Neural progenitor cell (in vitro differentiated cells): ENCODE data around the gene ERMARD. TPM values are rescaled to one million over a fixed set of nuclear protein-coding genes. Genes with fewer than 3 reads are reported as not detected.

Experiments used
- DNase-seq: peaks from one replicate; pipeline ENCODE4 v3.0.0-alpha.2; 2016; ENCODE audit warnings: low spot score
- H2AFZ ChIP-seq: fragments of 200-600 bp; sonication (generic); replicated peaks from 2 replicates; pipeline ENCODE4 v1.6.1; 2016; ENCODE audit warnings: antibody characterized with exemption
- H3F3A ChIP-seq: fragments of 200-600 bp; sonication (generic); 2 replicates; pipeline ENCODE4 v1.6.1; 2016; ENCODE audit warnings: antibody characterized with exemption, low read depth
- H3K27ac ChIP-seq: fragments of 200-600 bp; sonication (generic); 2 replicates; pipeline ENCODE4 v1.5.1; 2016; ENCODE audit warnings: mild to moderate bottlenecking
- H3K27me3 ChIP-seq: fragments of 200-600 bp; sonication (generic); 2 replicates; pipeline ENCODE4 v1.6.1; 2016; ENCODE audit warnings: mild to moderate bottlenecking, moderate library complexity
- H3K36me3 ChIP-seq: fragments of 200-600 bp; sonication (generic); 2 replicates; pipeline ENCODE4 v1.5.1; 2016
- H3K4me1 ChIP-seq: fragments of 200-600 bp; sonication (generic); 2 replicates; pipeline ENCODE4 v1.6.1; 2016; ENCODE audit warnings: mixed run types
- H3K4me2 ChIP-seq: fragments of 200-600 bp; sonication (generic); 2 replicates; pipeline ENCODE4 v1.6.1; 2016
- H3K4me3 ChIP-seq: fragments of 200-600 bp; sonication (generic); 2 replicates; pipeline ENCODE4 v1.5.1; 2016
- H3K79me2 ChIP-seq: fragments of 200-600 bp; sonication (generic); 2 replicates; pipeline ENCODE4 v1.6.1; 2016; ENCODE audit warnings: low read depth
- H3K9ac ChIP-seq: fragments of 200-600 bp; sonication (generic); 2 replicates; pipeline ENCODE4 v1.6.1; 2016
- H3K9me3 ChIP-seq: fragments of 200-600 bp; sonication (generic); 2 replicates; pipeline ENCODE4 v1.5.1; 2016; ENCODE audit warnings: low read depth
- H4K20me1 ChIP-seq: fragments of 200-600 bp; sonication (generic); 2 replicates; pipeline ENCODE4 v1.6.1; 2016; ENCODE audit warnings: low read depth
- H3K27ac Mint-ChIP-seq: 3 replicates; pipeline ENCODE4 v1.8.0; 2021; ENCODE audit warnings: mixed read lengths
- H3K27me3 Mint-ChIP-seq: 2 replicates; pipeline ENCODE4 v1.8.0; 2022; ENCODE audit warnings: low read depth, mild to moderate bottlenecking, inconsistent platforms, moderate library complexity, mixed read lengths; ENCODE audit not compliant: insufficient read depth
- H3K36me3 Mint-ChIP-seq: 3 replicates; pipeline ENCODE4 v1.8.0; 2021; ENCODE audit warnings: mixed read lengths
- H3K4me1 Mint-ChIP-seq: 3 replicates; pipeline ENCODE4 v1.8.0; 2021; ENCODE audit warnings: mixed read lengths
- H3K4me3 Mint-ChIP-seq: 3 replicates; pipeline ENCODE4 v1.8.0; 2021; ENCODE audit warnings: mild to moderate bottlenecking, moderate library complexity, mixed read lengths
- H3K9me3 Mint-ChIP-seq: 3 replicates; pipeline ENCODE4 v1.8.0; 2020; ENCODE audit warnings: mixed read lengths
- EZH2 ChIP-seq: fragments of 200-600 bp; sonication (generic); IDR thresholded peaks from 2 replicates; pipeline ENCODE4 v1.6.1; 2017; ENCODE audit warnings: antibody characterized with exemption, mild to moderate bottlenecking, moderate library complexity
- EZH2phosphoT487 ChIP-seq: fragments of 200-600 bp; sonication (generic); IDR thresholded peaks from 2 replicates; pipeline ENCODE4 v1.6.1; 2017; ENCODE audit warnings: antibody characterized with exemption
- total RNA-seq: library from RNA; depleted of rRNA; stranded (reverse); fragments of >200 nt; gene quantifications from 2 replicates; pipeline ENCODE4 v1.2.3, GENCODE V29; 2015; ENCODE audit warnings: low replicate concordance
- TF ChIP-seq, protein P1 (sequence below): fragments of 200-600 bp; sonication (generic); IDR thresholded peaks from 2 replicates; pipeline ENCODE4 v1.5.1; 2017; ENCODE audit warnings: antibody characterized with exemption, mild to moderate bottlenecking

ERMARD gene
- total RNA-seq, 1 donor from 2014 or later: 31.4 TPM

DNA sequence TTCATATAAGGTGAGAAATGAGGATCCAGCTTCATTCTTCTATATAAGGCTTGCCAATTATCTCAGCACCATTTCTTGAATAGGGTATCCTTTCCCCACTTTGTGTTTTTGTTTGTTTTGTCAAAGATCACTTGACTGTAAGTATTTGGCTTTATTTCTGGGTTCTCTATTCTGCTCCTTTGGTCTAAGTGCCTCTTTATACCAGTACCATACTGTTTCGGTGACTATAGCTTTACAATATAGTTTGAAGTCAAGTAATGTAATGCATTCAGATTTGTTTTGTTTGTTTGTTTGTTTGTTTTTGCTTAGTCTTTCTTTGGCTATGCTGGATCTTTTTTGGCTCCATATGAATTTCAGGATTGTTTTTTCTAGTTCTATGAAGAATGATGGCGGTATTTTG lies 64.6 kb downstream of the ERMARD start:
- H3K4me2 ChIP-seq: no peak overlapping the region

DNA sequence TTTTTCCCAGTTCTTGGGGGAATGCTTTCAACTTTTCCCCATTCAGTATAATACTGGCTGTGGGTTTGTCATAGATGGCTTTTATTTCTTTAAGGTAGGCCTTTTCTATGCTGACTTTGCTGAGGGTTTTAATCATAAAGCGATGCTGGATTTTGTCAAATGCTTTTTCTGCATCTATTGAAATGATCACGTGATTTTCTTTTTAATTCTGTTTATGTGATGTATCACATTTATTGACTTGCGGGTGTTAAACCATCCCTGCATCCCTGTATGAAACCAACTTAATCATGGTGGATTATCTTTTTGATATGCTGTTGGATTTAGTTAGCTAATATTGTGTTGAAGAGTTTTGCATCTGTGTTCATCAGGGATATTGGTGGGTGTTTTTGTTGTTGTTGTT lies 65.6 kb downstream of the ERMARD start:
- TF ChIP-seq EZH2phosphoT487: no peak
- DNase-seq: no peak
- no peak overlapping the region for H2AFZ ChIP-seq
- H3K27ac ChIP-seq: no peak overlapping the region
- H3K9me3 ChIP-seq: peaks cover 15% of the 10 kb centered on the region
- H3K36me3 ChIP-seq: no peaks in the 10 kb centered on the region
- peaks cover 2% of the 10 kb centered on the region for H3K4me1 Mint-ChIP-seq
- H3K79me2 ChIP-seq: no peaks in the 10 kb centered on the region
- H3K4me3 ChIP-seq: no peak overlapping the region
- H3K36me3 Mint-ChIP-seq: peaks cover 11% of the 10 kb centered on the region
- H3K27me3 Mint-ChIP-seq: peaks cover 4% of the 10 kb centered on the region
- no peak overlapping the region for H3K9ac ChIP-seq
- no peaks in the 10 kb centered on the region for H3F3A ChIP-seq
- H3K27me3 ChIP-seq: no peaks in the 10 kb centered on the region
- no peak overlapping the region for H3K4me2 ChIP-seq
- no peak overlapping the region for H3K27ac Mint-ChIP-seq
- no peak overlapping the region for H3K4me3 Mint-ChIP-seq
- H3K4me1 ChIP-seq: no peaks in the 10 kb centered on the region
- H4K20me1 ChIP-seq: no peaks in the 10 kb centered on the region
- H3K9me3 Mint-ChIP-seq: peaks cover 38% of the 10 kb centered on the region

More for the DNA sequence above, 64.6 kb downstream of the ERMARD start:
- Histone ChIP-seq H3K4me1 (peaks cover 8% of the 10 kb centered on the region), H3K9me3 (peaks cover 15% of the 10 kb centered on the region), H3K79me2 (no peaks in the 10 kb centered on the region), H4K20me1 (peaks cover under 1% of the 10 kb centered on the region), H3F3A (peaks cover 8% of the 10 kb centered on the region), H3K4me3 (no peak overlapping the region), H3K36me3 (no peaks in the 10 kb centered on the region), H3K27me3 (no peaks in the 10 kb centered on the region), H3K9ac (no peak overlapping the region), H2AFZ (no peak overlapping the region), H3K27ac (no peak overlapping the region)
- Mint-ChIP-seq H3K9me3 (peaks cover 38% of the 10 kb centered on the region), H3K4me1 (peaks cover 11% of the 10 kb centered on the region), H3K36me3 (peaks cover 11% of the 10 kb centered on the region), H3K27me3 (peaks cover 7% of the 10 kb centered on the region), H3K4me3 (no peak overlapping the region), H3K27ac (no peak overlapping the region)
- TF ChIP-seq, protein P1, sequence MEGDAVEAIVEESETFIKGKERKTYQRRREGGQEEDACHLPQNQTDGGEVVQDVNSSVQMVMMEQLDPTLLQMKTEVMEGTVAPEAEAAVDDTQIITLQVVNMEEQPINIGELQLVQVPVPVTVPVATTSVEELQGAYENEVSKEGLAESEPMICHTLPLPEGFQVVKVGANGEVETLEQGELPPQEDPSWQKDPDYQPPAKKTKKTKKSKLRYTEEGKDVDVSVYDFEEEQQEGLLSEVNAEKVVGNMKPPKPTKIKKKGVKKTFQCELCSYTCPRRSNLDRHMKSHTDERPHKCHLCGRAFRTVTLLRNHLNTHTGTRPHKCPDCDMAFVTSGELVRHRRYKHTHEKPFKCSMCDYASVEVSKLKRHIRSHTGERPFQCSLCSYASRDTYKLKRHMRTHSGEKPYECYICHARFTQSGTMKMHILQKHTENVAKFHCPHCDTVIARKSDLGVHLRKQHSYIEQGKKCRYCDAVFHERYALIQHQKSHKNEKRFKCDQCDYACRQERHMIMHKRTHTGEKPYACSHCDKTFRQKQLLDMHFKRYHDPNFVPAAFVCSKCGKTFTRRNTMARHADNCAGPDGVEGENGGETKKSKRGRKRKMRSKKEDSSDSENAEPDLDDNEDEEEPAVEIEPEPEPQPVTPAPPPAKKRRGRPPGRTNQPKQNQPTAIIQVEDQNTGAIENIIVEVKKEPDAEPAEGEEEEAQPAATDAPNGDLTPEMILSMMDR: no peak
- TF ChIP-seq EZH2: no peak
- DNase-seq: no peak

DNA sequence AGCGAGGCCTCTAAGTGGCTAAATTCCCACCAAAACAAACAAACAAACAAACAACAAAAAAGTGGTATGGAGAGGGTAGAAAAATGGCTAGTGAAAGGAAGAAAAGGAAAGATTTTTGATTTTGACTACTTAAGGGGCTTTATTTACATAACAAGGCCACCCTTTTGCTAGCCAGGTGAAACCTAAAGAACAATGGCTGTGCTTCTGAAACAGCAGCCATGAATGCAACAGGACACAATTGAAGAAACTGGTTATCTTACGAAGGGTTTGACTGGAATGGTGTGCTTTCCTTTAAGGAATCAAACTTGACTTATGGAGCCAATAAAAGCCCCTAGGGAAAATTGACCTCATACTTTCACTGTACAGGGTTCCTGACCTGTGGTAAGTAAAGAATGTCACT lies 68.9 kb downstream of the ERMARD start:
- no peaks in the 10 kb centered on the region for H4K20me1 ChIP-seq
- no peak overlapping the region for H3K4me3 ChIP-seq
- no peak for DNase-seq
- Mint-ChIP-seq H3K9me3 (peaks cover 26% of the 10 kb centered on the region), H3K27ac (no peak overlapping the region), H3K27me3 (peaks cover 5% of the 10 kb centered on the region), H3K36me3 (no peaks in the 10 kb centered on the region), H3K4me3 (no peak overlapping the region), H3K4me1 (no peaks in the 10 kb centered on the region)
- H2AFZ ChIP-seq: no peak overlapping the region
- no peaks in the 10 kb centered on the region for H3K4me1 ChIP-seq
- no peaks in the 10 kb centered on the region for H3K27me3 ChIP-seq
- H3K27ac ChIP-seq: no peak overlapping the region
- no peaks in the 10 kb centered on the region for H3F3A ChIP-seq
- no peak overlapping the region for H3K9ac ChIP-seq
- no peaks in the 10 kb centered on the region for H3K36me3 ChIP-seq
- H3K9me3 ChIP-seq: peaks cover 12% of the 10 kb centered on the region
- no peaks in the 10 kb centered on the region for H3K79me2 ChIP-seq
- no peak for TF ChIP-seq EZH2phosphoT487
- no peak for TF ChIP-seq EZH2
- TF ChIP-seq, protein P1: no peak
- no peak overlapping the region for H3K4me2 ChIP-seq

DNA sequence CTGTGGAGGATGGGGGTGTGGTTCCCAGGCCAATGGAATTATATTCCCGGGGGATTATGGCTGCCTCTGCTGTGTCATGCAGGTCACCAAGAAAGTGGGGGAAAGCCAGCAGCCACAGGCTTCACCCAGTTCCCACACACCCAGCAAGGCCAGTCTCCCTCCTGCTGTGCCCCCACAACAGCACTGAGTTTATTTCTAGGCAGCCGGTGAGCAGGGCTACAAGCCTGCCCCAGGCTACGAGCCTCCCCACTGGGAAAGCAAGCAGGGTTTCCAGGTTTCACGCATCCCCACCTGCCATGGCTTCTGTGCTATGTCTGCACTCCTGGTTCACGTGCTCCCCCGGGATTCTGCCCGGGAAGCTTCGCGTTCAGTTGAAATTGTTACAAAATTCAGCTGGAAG lies 72.6 kb downstream of the ERMARD start:
- H2AFZ ChIP-seq: no peak overlapping the region
- no peaks in the 10 kb centered on the region for H3K4me1 ChIP-seq
- no peak for TF ChIP-seq EZH2phosphoT487
- no peak for TF ChIP-seq EZH2
- TF ChIP-seq, protein P1: no peak
- Mint-ChIP-seq H3K27me3 (peaks cover 11% of the 10 kb centered on the region), H3K27ac (no peak overlapping the region), H3K4me3 (no peak overlapping the region), H3K36me3 (no peaks in the 10 kb centered on the region), H3K9me3 (peaks cover 13% of the 10 kb centered on the region), H3K4me1 (peaks cover 14% of the 10 kb centered on the region)
- DNase-seq: no peak
- no peak overlapping the region for H3K9ac ChIP-seq
- no peaks in the 10 kb centered on the region for H3K27me3 ChIP-seq
- no peak overlapping the region for H3K27ac ChIP-seq
- H3K36me3 ChIP-seq: no peaks in the 10 kb centered on the region
- H3K4me2 ChIP-seq: no peak overlapping the region
- peaks cover 3% of the 10 kb centered on the region for H3K9me3 ChIP-seq
- H3F3A ChIP-seq: no peaks in the 10 kb centered on the region
- H4K20me1 ChIP-seq: no peaks in the 10 kb centered on the region
- H3K79me2 ChIP-seq: no peaks in the 10 kb centered on the region
- H3K4me3 ChIP-seq: no peak overlapping the region
